ENCODE results near the gene CDK9. TPM values are rescaled to one million over a fixed set of nuclear protein-coding genes. Genes with fewer than 3 reads are reported as not detected.

CDK9 gene
- total RNA-seq, 2 donors from 2014 or later = 51.4 to 58.7 TPM

DNA sequence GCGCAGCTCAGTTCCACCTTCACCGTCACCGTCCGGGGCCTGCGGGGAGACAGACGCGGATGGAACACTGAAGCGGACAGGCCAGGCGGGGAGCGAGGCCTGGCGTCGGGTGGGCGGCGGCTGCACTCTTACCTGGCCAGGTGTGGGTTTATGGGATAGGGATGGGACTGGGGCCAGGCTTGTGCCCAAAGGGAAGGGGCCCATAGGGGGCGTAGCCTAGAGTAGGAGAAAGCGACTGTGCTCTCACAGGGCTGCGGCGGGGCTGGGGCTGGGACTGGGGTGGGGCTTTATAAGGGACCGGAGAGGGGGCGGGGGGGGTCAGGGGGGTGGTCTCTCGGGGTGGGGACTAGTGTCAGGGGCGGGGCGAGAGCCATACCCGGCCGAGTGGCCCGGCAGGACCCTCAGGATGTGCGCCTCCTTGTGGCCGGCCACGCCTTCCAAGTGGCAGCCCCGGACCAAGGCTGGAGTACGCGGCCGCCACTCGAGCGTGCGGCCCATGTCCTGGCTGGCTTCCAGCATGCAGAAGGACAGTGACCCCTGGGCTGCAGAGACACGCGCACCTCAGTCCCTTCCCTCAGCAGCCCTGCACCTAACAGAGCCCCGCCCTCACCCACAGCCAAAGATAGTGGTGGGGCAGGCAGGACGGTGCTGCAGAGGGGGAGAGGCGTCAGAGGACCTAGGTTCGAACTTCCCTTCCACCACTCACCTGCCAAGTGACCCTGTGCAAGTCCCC lies 39.7 kb downstream of the CDK9 start:
- ATAC-seq = peak; percentile 28
- WGBS, 2 donors = 32 to 55% methylated on average over 17 to 40 of the region's 42 CpGs
- Histone ChIP-seq H3K4me3 (no peak overlapping the region), H3K9me3 (no peaks in the 10 kb centered on the region), H3K36me3 (replicated peaks in 1 of 2; ENCODE audit: insufficient read depth in 1 of 2, low read depth in 2 of 2) (no peaks in the 10 kb centered on the region), H3K27ac (peak overlapping the region in 1 of 4 donors; percentile 34), H3K4me1 (peaks cover 15% of the 10 kb centered on the region), H3K27me3 (no peaks in the 10 kb centered on the region)
- DNase-seq = peak; percentile 55 to 80 (median 66)
- no peak for TF ChIP-seq POLR2A (IDR thresholded peaks at IDR 0.05)
- TF ChIP-seq, protein P1, sequence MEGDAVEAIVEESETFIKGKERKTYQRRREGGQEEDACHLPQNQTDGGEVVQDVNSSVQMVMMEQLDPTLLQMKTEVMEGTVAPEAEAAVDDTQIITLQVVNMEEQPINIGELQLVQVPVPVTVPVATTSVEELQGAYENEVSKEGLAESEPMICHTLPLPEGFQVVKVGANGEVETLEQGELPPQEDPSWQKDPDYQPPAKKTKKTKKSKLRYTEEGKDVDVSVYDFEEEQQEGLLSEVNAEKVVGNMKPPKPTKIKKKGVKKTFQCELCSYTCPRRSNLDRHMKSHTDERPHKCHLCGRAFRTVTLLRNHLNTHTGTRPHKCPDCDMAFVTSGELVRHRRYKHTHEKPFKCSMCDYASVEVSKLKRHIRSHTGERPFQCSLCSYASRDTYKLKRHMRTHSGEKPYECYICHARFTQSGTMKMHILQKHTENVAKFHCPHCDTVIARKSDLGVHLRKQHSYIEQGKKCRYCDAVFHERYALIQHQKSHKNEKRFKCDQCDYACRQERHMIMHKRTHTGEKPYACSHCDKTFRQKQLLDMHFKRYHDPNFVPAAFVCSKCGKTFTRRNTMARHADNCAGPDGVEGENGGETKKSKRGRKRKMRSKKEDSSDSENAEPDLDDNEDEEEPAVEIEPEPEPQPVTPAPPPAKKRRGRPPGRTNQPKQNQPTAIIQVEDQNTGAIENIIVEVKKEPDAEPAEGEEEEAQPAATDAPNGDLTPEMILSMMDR (IDR thresholded peaks at IDR 0.05) = peak; percentile 33 to 54 (median 42)
- intact Hi-C loops (cut with DNase I) = no loop called here

- intact Hi-C loops (cut with DNase I) = no loop called here
- ATAC-seq = no peak
- TF ChIP-seq POLR2A (IDR thresholded peaks at IDR 0.05) = no peak
- TF ChIP-seq, protein P1 (IDR thresholded peaks at IDR 0.05) = no peak
- no peaks in the 10 kb centered on the region for H3K36me3 ChIP-seq (replicated peaks in 1 of 2; ENCODE audit: insufficient read depth in 1 of 2, low read depth in 2 of 2)
- WGBS, 2 donors = 58 to 70% methylated on average over 5 to 7 of the region's 7 CpGs
- no peaks in the 10 kb centered on the region for H3K9me3 ChIP-seq
- no peaks in the 10 kb centered on the region for H3K27me3 ChIP-seq
- no peak overlapping the region for H3K4me3 ChIP-seq
- DNase-seq = no peak
- peak overlapping the region in 1 of 4 donors; percentile 17 for H3K27ac ChIP-seq
- peaks cover 15% of the 10 kb centered on the region for H3K4me1 ChIP-seq
Measured at GRCh38 chr9:127826253-127826913, 40.5 kb downstream of the CDK9 start.

- intact Hi-C loops (cut with DNase I) = no loop called here
- peaks cover 29% of the 10 kb centered on the region for H3K4me1 ChIP-seq
- DNase-seq (peak; percentile 76 to 85 (median 83)), ATAC-seq (peak; percentile 81)
- peak overlapping the region in 3 of 4 donors; percentile 50 to 68 (median 58) for H3K27ac ChIP-seq
- H3K4me3 ChIP-seq = no peak overlapping the region
- no peaks in the 10 kb centered on the region for H3K27me3 ChIP-seq
- H3K36me3 ChIP-seq (replicated peaks in 1 of 2; ENCODE audit: insufficient read depth in 1 of 2, low read depth in 2 of 2) = no peaks in the 10 kb centered on the region
- no peaks in the 10 kb centered on the region for H3K9me3 ChIP-seq
- TF ChIP-seq, protein P1 (IDR thresholded peaks at IDR 0.05) = peak in 2 of 7 experiments; percentile 16 to 24
- peak; percentile 33 to 65 (median 64) for TF ChIP-seq POLR2A (IDR thresholded peaks at IDR 0.05)
- 5 to 13% methylated on average over 18 to 34 of the region's 34 CpGs for WGBS, 2 donors
Measured at GRCh38 chr9:127828262-127829031, 42.6 kb downstream of the CDK9 start.

DNA sequence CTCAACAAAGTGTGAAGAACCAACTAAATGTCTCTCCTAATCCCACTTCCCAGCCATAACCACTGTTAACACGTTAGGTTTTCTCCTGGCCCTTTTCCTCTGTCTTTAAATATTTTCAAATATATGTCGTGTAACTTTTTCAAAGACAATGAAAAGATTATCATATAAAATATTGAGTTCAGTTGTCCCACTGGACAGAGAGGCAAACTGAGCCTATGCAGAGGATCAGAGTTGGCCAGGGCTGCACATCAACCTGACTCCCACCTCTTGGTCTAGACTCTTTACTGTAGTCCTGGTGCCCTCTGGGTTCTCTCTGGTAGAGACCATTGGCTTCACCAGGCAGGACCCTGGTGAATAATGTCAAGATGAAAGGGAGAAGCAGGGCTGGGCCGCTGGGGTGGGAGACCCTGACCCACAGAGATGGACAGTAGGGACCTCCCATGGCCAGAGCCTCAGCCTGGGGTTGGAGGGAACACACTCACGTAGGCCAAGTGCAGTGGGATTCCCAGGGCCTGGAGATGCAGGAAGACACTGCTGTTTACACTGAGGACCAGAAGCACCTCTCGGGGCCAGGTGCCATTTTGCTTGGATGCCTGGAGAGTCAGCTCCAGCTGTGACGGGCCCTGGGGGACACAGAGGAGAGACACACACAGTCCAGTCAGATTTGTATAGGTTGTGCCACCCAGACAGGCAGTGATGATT lies 43.5 kb downstream of the CDK9 start:
- peak overlapping the region in 2 of 4 donors; percentile 58 to 68 for H3K27ac ChIP-seq
- no peak for ATAC-seq
- H3K9me3 ChIP-seq = no peaks in the 10 kb centered on the region
- intact Hi-C loops (cut with DNase I) = no loop called here
- H3K36me3 ChIP-seq (replicated peaks in 1 of 2; ENCODE audit: insufficient read depth in 1 of 2, low read depth in 2 of 2) = no peaks in the 10 kb centered on the region
- no peak for DNase-seq
- WGBS, 2 donors = 86 to 91% methylated on average over 6 of the region's 6 CpGs
- TF ChIP-seq, protein P1 (IDR thresholded peaks at IDR 0.05) = no peak
- no peak for TF ChIP-seq POLR2A (IDR thresholded peaks at IDR 0.05)
- H3K27me3 ChIP-seq = no peaks in the 10 kb centered on the region
- peaks cover 29% of the 10 kb centered on the region for H3K4me1 ChIP-seq
- no peak overlapping the region for H3K4me3 ChIP-seq

All from body of pancreas (tissue), 4 donors.